GM18867 (cell line): ENCODE measurements around the gene ARHGDIG.
"Not testable (repeated sequence)": the region's sequence is repeated elsewhere in the genome, so short reads cannot be mapped to it uniquely, and the experiment has no call there.

ENCODE experiments used
- ATAC-seq: cut with Tn5 transposase; IDR thresholded peaks from one replicate; pipeline ENCODE4 v1.9.1; 2021; ENCODE audit warnings: mild to moderate bottlenecking, moderate library complexity; ENCODE audit not compliant: unreplicated experiment

The ARHGDIG gene

GRCh38 chr16:263182-263774 lies 17.1 kb upstream of the ARHGDIG start:
- ATAC-seq = no peak

- ATAC-seq = no peak
Measured at GRCh38 chr16:263944-264343, 16.4 kb upstream of the ARHGDIG start.

- ATAC-seq = no peak
Measured at GRCh38 chr16:264440-264951, 15.9 kb upstream of the ARHGDIG start.

- ATAC-seq = no peak
Measured at GRCh38 chr16:265002-265529, 15.3 kb upstream of the ARHGDIG start.

GRCh38 chr16:265711-266110 lies 14.7 kb upstream of the ARHGDIG start:
- ATAC-seq = no peak

- no peak for ATAC-seq
Measured at GRCh38 chr16:266258-267164, 13.9 kb upstream of the ARHGDIG start.

GRCh38 chr16:267562-267961 lies 12.8 kb upstream of the ARHGDIG start:
- not testable (repeated sequence) for ATAC-seq

GRCh38 chr16:268141-269053 lies 12.0 kb upstream of the ARHGDIG start:
- ATAC-seq = no peak

- no peak for ATAC-seq
Measured at GRCh38 chr16:269061-269796, 11.2 kb upstream of the ARHGDIG start.

GRCh38 chr16:270381-271255 lies 9.8 kb upstream of the ARHGDIG start:
- ATAC-seq = no peak

- no peak for ATAC-seq
Measured at GRCh38 chr16:272633-273546, 7.5 kb upstream of the ARHGDIG start.

GRCh38 chr16:273547-274421 lies 6.6 kb upstream of the ARHGDIG start:
- no peak for ATAC-seq

- ATAC-seq = no peak
Measured at GRCh38 chr16:275041-275641, 5.2 kb upstream of the ARHGDIG start.

GRCh38 chr16:275786-276232 lies 4.6 kb upstream of the ARHGDIG start, which contains the start of gene RGS11:
TSS of gene RGS11 (minus strand) at chr16:275944. CDS start at chr16:275911, 33 bp downstream.
- ATAC-seq = no peak

- no peak for ATAC-seq
Measured at GRCh38 chr16:276426-277077, 3.8 kb upstream of the ARHGDIG start.

GRCh38 chr16:278863-279366 lies 1.5 kb upstream of the ARHGDIG start:
- ATAC-seq = no peak
